Amniotic epithelial cell (primary cell): ENCODE results near the gene ZNF749.
"Not testable (repeated sequence)": the region's sequence is repeated elsewhere in the genome, so short reads cannot be mapped to it uniquely, and the experiment has no call there.

ENCODE experiments used
- DNase-seq: peaks from one replicate; pipeline ENCODE4 v3.0.0-alpha.2; 2010; ENCODE audit warnings: low read depth

The ZNF749 gene

GRCh38 chr19:57466489-57466888, 31.4 kb downstream of the ZNF749 start:
- no peak for DNase-seq

GRCh38 chr19:57473646-57474045, 38.5 kb downstream of the ZNF749 start:
- DNase-seq: peak; percentile 41

GRCh38 chr19:57477191-57478008, 42.3 kb downstream of the ZNF749 start, which contains the start of gene ZNF772:
Gene ZNF772, minus strand, starts transcription at chr19:57477566. Its CDS starts 257 bp downstream, at chr19:57477309.
- peak; percentile 95 for DNase-seq

GRCh38 chr19:57487477-57488298, 52.6 kb downstream of the ZNF749 start, which contains the start of gene ZNF419:
Gene ZNF419, plus strand, starts transcription at chr19:57487750. Its CDS starts 201 bp downstream, at chr19:57487951.
- DNase-seq: peak; percentile 81

- DNase-seq: not testable (repeated sequence)
Observed at GRCh38 chr19:57488299-57488644, 53.1 kb downstream of the ZNF749 start.
